HG03139 (cell line): ENCODE data around the gene CHST3.
"Not testable (repeated sequence)": the region's sequence is repeated elsewhere in the genome, so short reads cannot be mapped to it uniquely, and the experiment has no call there.

ENCODE experiments used
- ATAC-seq: cut with Tn5 transposase; IDR thresholded peaks from one replicate; pipeline ENCODE4 v1.9.1; 2021; ENCODE audit not compliant: unreplicated experiment

The CHST3 gene

GRCh38 chr10:71964098-71964742 is at the start of gene CHST3:
Gene CHST3 (plus strand): TSS chr10:71964395. CDS start chr10:72005843, 41,448 bp downstream.
- no peak for ATAC-seq

GRCh38 chr10:71916827-71917226 is 47.4 kb upstream of the CHST3 start:
- ATAC-seq = no peak

- no peak for ATAC-seq
Observed at GRCh38 chr10:71918992-71919391, 45.2 kb upstream of the CHST3 start.

- not testable (repeated sequence) for ATAC-seq
Observed at GRCh38 chr10:71919956-71920539, 44.1 kb upstream of the CHST3 start.

GRCh38 chr10:71920540-71921323 is 43.5 kb upstream of the CHST3 start:
- ATAC-seq = no peak

GRCh38 chr10:71921324-71922027 is 42.7 kb upstream of the CHST3 start:
- ATAC-seq = no peak

- ATAC-seq = no peak
Observed at GRCh38 chr10:71923138-71923692, 41.0 kb upstream of the CHST3 start.

- ATAC-seq = no peak
Observed at GRCh38 chr10:71924771-71925170, 39.4 kb upstream of the CHST3 start.

- ATAC-seq = no peak
Observed at GRCh38 chr10:71927159-71927558, 37.0 kb upstream of the CHST3 start.

- ATAC-seq = no peak
Observed at GRCh38 chr10:71927776-71928592, 36.2 kb upstream of the CHST3 start.

GRCh38 chr10:71931295-71931694 is 32.9 kb upstream of the CHST3 start:
- ATAC-seq = no peak

GRCh38 chr10:71933651-71934050 is 30.5 kb upstream of the CHST3 start:
- ATAC-seq = no peak

GRCh38 chr10:71938211-71938610 is 26.0 kb upstream of the CHST3 start:
- no peak for ATAC-seq

- ATAC-seq = no peak
Observed at GRCh38 chr10:71939304-71939703, 24.9 kb upstream of the CHST3 start.

- ATAC-seq = no peak
Observed at GRCh38 chr10:71939861-71940474, 24.2 kb upstream of the CHST3 start.

GRCh38 chr10:71940752-71941151 is 23.4 kb upstream of the CHST3 start:
- ATAC-seq = no peak

GRCh38 chr10:71941318-71941717 is 22.9 kb upstream of the CHST3 start:
- ATAC-seq = no peak

- no peak for ATAC-seq
Observed at GRCh38 chr10:71945819-71946474, 18.2 kb upstream of the CHST3 start.

GRCh38 chr10:71946700-71947099 is 17.5 kb upstream of the CHST3 start:
- ATAC-seq = no peak
